Fibroblast of lung (primary cell): ENCODE measurements around the gene FER. TPM values are rescaled to one million over a fixed set of nuclear protein-coding genes. Genes with fewer than 3 reads are reported as not detected.

Source experiments
- DNase-seq, 2 donors: peaks; one replicate each; pipeline versions ENCODE4 v3.0.0 to v3.0.0-alpha.2; 2010; ENCODE audit warnings: low read depth in 2 of 2
- H2AFZ ChIP-seq: 2 replicates; pipeline ENCODE4 v1.5.1; 2012; ENCODE audit warnings: low read length, control low read depth, inconsistent platforms
- H3K27ac ChIP-seq: 2 replicates; pipeline ENCODE4 v1.5.1; 2011; ENCODE audit warnings: low read length, control low read depth; ENCODE audit not compliant: insufficient read depth
- H3K27me3 ChIP-seq: 2 replicates; pipeline ENCODE4 v1.5.1; 2011; ENCODE audit warnings: mild to moderate bottlenecking, low read length; ENCODE audit not compliant: control insufficient read depth, insufficient read depth
- H3K36me3 ChIP-seq: 2 replicates; pipeline ENCODE4 v1.5.1; 2011; ENCODE audit warnings: low read length; ENCODE audit not compliant: control insufficient read depth, insufficient read depth
- H3K4me1 ChIP-seq: 2 replicates; pipeline ENCODE4 v1.5.1; 2011; ENCODE audit warnings: low read length; ENCODE audit not compliant: control insufficient read depth, insufficient read depth; ENCODE audit errors: extremely low read depth
- H3K4me2 ChIP-seq: 2 replicates; pipeline ENCODE4 v1.5.1; 2011; ENCODE audit warnings: low read length, control low read depth; ENCODE audit not compliant: insufficient read depth; ENCODE audit errors: extremely low read depth
- H3K4me3 ChIP-seq, 4 experiments: fragments of 200-600 bp in 1 of 4; sonication (generic) in 1 of 4; replicated peaks in 1 of 4; 2 replicates each; pipeline ENCODE4 v1.5.1; 2011 to 2016; ENCODE audit warnings: low read length in 4 of 4, low read depth in 3 of 4, mild to moderate bottlenecking in 3 of 4, control low read depth in 2 of 4, inconsistent platforms in 1 of 4, mixed read lengths in 1 of 4; ENCODE audit not compliant: insufficient read depth in 1 of 4; ENCODE audit errors: control extremely low read depth in 1 of 4
- H3K79me2 ChIP-seq: 2 replicates; pipeline ENCODE4 v1.5.1; 2012; ENCODE audit warnings: mild to moderate bottlenecking, low read length, inconsistent platforms; ENCODE audit not compliant: control insufficient read depth, insufficient read depth
- H3K9ac ChIP-seq: 2 replicates; pipeline ENCODE4 v1.5.1; 2011; ENCODE audit warnings: mild to moderate bottlenecking, low read length, control low read depth; ENCODE audit not compliant: insufficient read depth
- H3K9me3 ChIP-seq: 2 replicates; pipeline ENCODE4 v1.5.1; 2012; ENCODE audit warnings: low read depth, low read length; ENCODE audit not compliant: control insufficient read depth, insufficient read depth
- H4K20me1 ChIP-seq: 2 replicates; pipeline ENCODE4 v1.5.1; 2011; ENCODE audit warnings: low read length; ENCODE audit not compliant: control insufficient read depth, insufficient read depth; ENCODE audit errors: extremely low read depth
- EZH2 ChIP-seq: IDR thresholded peaks from 2 replicates; pipeline ENCODE4 v1.5.1; 2012; ENCODE audit warnings: low read length, control low read depth, mild to moderate bottlenecking; ENCODE audit errors: missing control alignments
- polyA plus RNA-seq, 2 donors: library from polyadenylated mRNA; depleted of rRNA in 1 of 2; stranded (reverse) in 1 of 2; unstranded in 1 of 2; fragments of >200 nt; gene quantifications; 2 replicates each; pipeline ENCODE4 v1.2.1, GENCODE V29; 2011 to 2012; ENCODE audit warnings: missing spikeins in 1 of 2
- total RNA-seq: library from RNA; depleted of rRNA; stranded (reverse); fragments of >200 nt; gene quantifications from 2 replicates; pipeline ENCODE4 v1.2.1, GENCODE V29; 2014
- TF ChIP-seq, protein P1 (sequence below), 2 donors: IDR thresholded peaks in 1 of 2; conservative IDR thresholded peaks in 1 of 2; 1 replicate in 1 of 2; 2 replicates in 1 of 2; pipeline ENCODE4 v1.5.1; 2011 to 2012; ENCODE audit warnings: low read length in 2 of 2, control low read depth in 1 of 2, inconsistent platforms in 1 of 2, low read depth in 1 of 2, mild to moderate bottlenecking in 1 of 2

The FER gene
- total and polyA plus RNA-seq, 2 donors (not counting 1 experiment from before 2014, with no cell fraction given) = 12.2 to 21.3 TPM

- Histone ChIP-seq H3K27ac (no peak overlapping the region), H3K9ac (no peak overlapping the region), H3K27me3 (no peaks in the 10 kb centered on the region), H3K36me3 (no peaks in the 10 kb centered on the region), H3K79me2 (no peaks in the 10 kb centered on the region), H3K9me3 (no peaks in the 10 kb centered on the region), H3K4me2 (no peak overlapping the region), H3K4me1 (no peaks in the 10 kb centered on the region), H4K20me1 (no peaks in the 10 kb centered on the region), H2AFZ (no peak overlapping the region), H3K4me3 (no peak overlapping the region)
- no peak for DNase-seq
- TF ChIP-seq, protein P1, sequence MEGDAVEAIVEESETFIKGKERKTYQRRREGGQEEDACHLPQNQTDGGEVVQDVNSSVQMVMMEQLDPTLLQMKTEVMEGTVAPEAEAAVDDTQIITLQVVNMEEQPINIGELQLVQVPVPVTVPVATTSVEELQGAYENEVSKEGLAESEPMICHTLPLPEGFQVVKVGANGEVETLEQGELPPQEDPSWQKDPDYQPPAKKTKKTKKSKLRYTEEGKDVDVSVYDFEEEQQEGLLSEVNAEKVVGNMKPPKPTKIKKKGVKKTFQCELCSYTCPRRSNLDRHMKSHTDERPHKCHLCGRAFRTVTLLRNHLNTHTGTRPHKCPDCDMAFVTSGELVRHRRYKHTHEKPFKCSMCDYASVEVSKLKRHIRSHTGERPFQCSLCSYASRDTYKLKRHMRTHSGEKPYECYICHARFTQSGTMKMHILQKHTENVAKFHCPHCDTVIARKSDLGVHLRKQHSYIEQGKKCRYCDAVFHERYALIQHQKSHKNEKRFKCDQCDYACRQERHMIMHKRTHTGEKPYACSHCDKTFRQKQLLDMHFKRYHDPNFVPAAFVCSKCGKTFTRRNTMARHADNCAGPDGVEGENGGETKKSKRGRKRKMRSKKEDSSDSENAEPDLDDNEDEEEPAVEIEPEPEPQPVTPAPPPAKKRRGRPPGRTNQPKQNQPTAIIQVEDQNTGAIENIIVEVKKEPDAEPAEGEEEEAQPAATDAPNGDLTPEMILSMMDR (conservative IDR thresholded peaks at IDR 0.05 in 1 of 2, IDR thresholded peaks at IDR 0.05 in 1 of 2; ENCODE audit: low read depth in 1 of 2, low read length in 2 of 2) = no peak
- TF ChIP-seq EZH2 = no peak
Observed at GRCh38 chr5:108924457-108924961, 176.8 kb downstream of the FER start.

- Histone ChIP-seq H4K20me1 (no peaks in the 10 kb centered on the region), H3K4me2 (no peak overlapping the region), H3K9me3 (no peaks in the 10 kb centered on the region), H3K27me3 (no peaks in the 10 kb centered on the region), H3K4me1 (no peaks in the 10 kb centered on the region), H3K4me3 (no peak overlapping the region), H3K9ac (no peak overlapping the region), H3K79me2 (no peaks in the 10 kb centered on the region), H3K27ac (no peak overlapping the region), H3K36me3 (no peaks in the 10 kb centered on the region), H2AFZ (no peak overlapping the region)
- no peak for DNase-seq
- TF ChIP-seq EZH2 = no peak
- TF ChIP-seq, protein P1 (conservative IDR thresholded peaks at IDR 0.05 in 1 of 2, IDR thresholded peaks at IDR 0.05 in 1 of 2; ENCODE audit: low read depth in 1 of 2, low read length in 2 of 2) = no peak
Observed at GRCh38 chr5:108925073-108925472, 177.4 kb downstream of the FER start.

DNA sequence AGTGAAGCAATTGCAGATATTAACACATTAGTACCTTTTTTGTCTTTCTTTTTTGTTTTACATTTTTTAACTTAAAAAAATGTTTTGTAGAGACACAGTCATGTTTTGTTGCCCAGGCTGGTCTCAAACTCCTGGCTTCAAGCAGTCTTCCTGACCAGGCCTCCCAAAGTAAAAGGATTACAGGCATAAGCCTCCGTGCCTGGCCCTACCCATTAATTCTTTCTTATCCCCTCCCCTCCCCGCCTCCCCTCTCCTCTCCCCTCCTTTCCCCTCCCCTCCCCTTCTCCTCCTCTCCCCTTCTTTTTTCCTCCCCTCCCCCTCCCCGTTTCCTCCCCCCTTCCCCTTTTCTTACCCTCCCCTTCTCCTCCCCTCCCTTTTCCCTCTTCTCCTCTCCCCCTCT, 182.4 kb downstream of the FER start:
- Histone ChIP-seq H3K36me3 (no peaks in the 10 kb centered on the region), H3K9ac (no peak overlapping the region), H3K27ac (no peak overlapping the region), H3K9me3 (no peaks in the 10 kb centered on the region), H2AFZ (no peak overlapping the region), H3K27me3 (no peaks in the 10 kb centered on the region), H3K4me1 (no peaks in the 10 kb centered on the region), H4K20me1 (no peaks in the 10 kb centered on the region), H3K4me2 (no peak overlapping the region), H3K79me2 (no peaks in the 10 kb centered on the region), H3K4me3 (no peak overlapping the region)
- TF ChIP-seq, protein P1 (conservative IDR thresholded peaks at IDR 0.05 in 1 of 2, IDR thresholded peaks at IDR 0.05 in 1 of 2; ENCODE audit: low read depth in 1 of 2, low read length in 2 of 2) = no peak
- DNase-seq = no peak
